ENCODE measurements around the gene TCF7L1. TPM values are rescaled to one million over a fixed set of nuclear protein-coding genes. Genes with fewer than 3 reads are reported as not detected.
"Not testable (repeated sequence)": the region's sequence is repeated elsewhere in the genome, so short reads cannot be mapped to it uniquely, and the experiment has no call there.

Gene TCF7L1
- total RNA-seq: 1 to 10 TPM; 2.0 to 3.9 TPM
- long read RNA-seq, partial matches to known transcripts: 0 of 2 reads
- long read RNA-seq, other reads (novel, unspliced or antisense): 2 of 2 reads

- ATAC-seq (peak; percentile 85), DNase-seq (peak; percentile 58 to 62)
- intact Hi-C loops (cut with DNase I, micrococcal nuclease): loop anchor here in 1 of 2 donors (5.0 kb wide), 1 partner anchor 154 kb away; no protein-coding TSS in a partner anchor
Observed at GRCh38 chr2:85132834-85133637, at the start of gene TCF7L1. Gene TCF7L1, plus strand, starts transcription at chr2:85133392. Its CDS starts 293 bp downstream, at chr2:85133685.

GRCh38 chr2:85085563-85085962, 47.6 kb upstream of the TCF7L1 start:
- DNase-seq: no peak
- no peak for ATAC-seq
- intact Hi-C loops (cut with DNase I, micrococcal nuclease): no loop called here

- intact Hi-C loops (cut with DNase I, micrococcal nuclease): no loop called here
- DNase-seq (no peak), ATAC-seq (no peak)
Observed at GRCh38 chr2:85087541-85087940, 45.7 kb upstream of the TCF7L1 start.

GRCh38 chr2:85088921-85089320, 44.3 kb upstream of the TCF7L1 start:
- intact Hi-C loops (cut with DNase I, micrococcal nuclease): no loop called here
- no peak for ATAC-seq

GRCh38 chr2:85089585-85089984, 43.6 kb upstream of the TCF7L1 start:
- intact Hi-C loops (cut with DNase I, micrococcal nuclease): no loop called here
- DNase-seq (no peak), ATAC-seq (no peak)

More at GRCh38 chr2:85088921-85089320, 44.3 kb upstream of the TCF7L1 start:
- no peak for DNase-seq

GRCh38 chr2:85091838-85092237, 41.4 kb upstream of the TCF7L1 start:
- no peak for ATAC-seq
- DNase-seq: no peak
- intact Hi-C loops (cut with DNase I, micrococcal nuclease): no loop called here

GRCh38 chr2:85095094-85095493, 38.1 kb upstream of the TCF7L1 start:
- DNase-seq (no peak), ATAC-seq (no peak)
- intact Hi-C loops (cut with DNase I, micrococcal nuclease): no loop called here

GRCh38 chr2:85096616-85097015, 36.6 kb upstream of the TCF7L1 start:
- intact Hi-C loops (cut with DNase I, micrococcal nuclease): no loop called here
- DNase-seq: no peak
- no peak for ATAC-seq

- intact Hi-C loops (cut with DNase I, micrococcal nuclease): no loop called here
- no peak for DNase-seq
Observed at GRCh38 chr2:85104228-85104627, 29.0 kb upstream of the TCF7L1 start.

GRCh38 chr2:85106489-85107180, 26.6 kb upstream of the TCF7L1 start:
- intact Hi-C loops (cut with DNase I, micrococcal nuclease): no loop called here
- ATAC-seq (no peak), DNase-seq (no peak)

More at GRCh38 chr2:85104228-85104627, 29.0 kb upstream of the TCF7L1 start:
- ATAC-seq: no peak

GRCh38 chr2:85110991-85111560, 22.1 kb upstream of the TCF7L1 start:
- DNase-seq (no peak), ATAC-seq (no peak)
- intact Hi-C loops (cut with DNase I, micrococcal nuclease): no loop called here

GRCh38 chr2:85111819-85112281, 21.3 kb upstream of the TCF7L1 start:
- ATAC-seq: no peak

GRCh38 chr2:85112906-85113625, 20.1 kb upstream of the TCF7L1 start:
- ATAC-seq: no peak
- DNase-seq: no peak
- intact Hi-C loops (cut with DNase I, micrococcal nuclease): no loop called here

More at GRCh38 chr2:85111819-85112281, 21.3 kb upstream of the TCF7L1 start:
- no peak for DNase-seq
- intact Hi-C loops (cut with DNase I, micrococcal nuclease): no loop called here

GRCh38 chr2:85114586-85115330, 18.4 kb upstream of the TCF7L1 start:
- DNase-seq (no peak), ATAC-seq (no peak)
- intact Hi-C loops (cut with DNase I, micrococcal nuclease): no loop called here

- ATAC-seq (no peak), DNase-seq (no peak)
- intact Hi-C loops (cut with DNase I, micrococcal nuclease): no loop called here
Observed at GRCh38 chr2:85116207-85116606, 17.0 kb upstream of the TCF7L1 start.

GRCh38 chr2:85119900-85120299, 13.3 kb upstream of the TCF7L1 start:
- intact Hi-C loops (cut with DNase I, micrococcal nuclease): no loop called here
- DNase-seq (no peak), ATAC-seq (no peak)

- intact Hi-C loops (cut with DNase I, micrococcal nuclease): no loop called here
- ATAC-seq: no peak
- no peak for DNase-seq
Observed at GRCh38 chr2:85120363-85120762, 12.8 kb upstream of the TCF7L1 start.

GRCh38 chr2:85126462-85126861, 6.7 kb upstream of the TCF7L1 start:
- DNase-seq; intact Hi-C loops (cut with DNase I, micrococcal nuclease): not testable (repeated sequence)

More at GRCh38 chr2:85126462-85126861, 6.7 kb upstream of the TCF7L1 start:
- not testable (repeated sequence) for ATAC-seq
